Immature natural killer cell (primary cell): Measurements from ENCODE around the gene LFNG. TPM values are rescaled to one million over a fixed set of nuclear protein-coding genes. Genes with fewer than 3 reads are reported as not detected.
"Not testable (repeated sequence)": the region's sequence is repeated elsewhere in the genome, so short reads cannot be mapped to it uniquely, and the experiment has no call there.

ENCODE experiments used
- DNase-seq, 3 donors: peaks; one replicate each; pipeline ENCODE4 v3.0.0; 2022; ENCODE audit warnings: mixed read lengths in 1 of 3
- H3K27ac Mint-ChIP-seq, 6 donors: one replicate each; pipeline ENCODE4 v1.8.0; 2020; ENCODE audit warnings: mixed read lengths in 6 of 6, mild to moderate bottlenecking in 5 of 6, inconsistent platforms in 4 of 6, moderate library complexity in 3 of 6
- H3K27me3 Mint-ChIP-seq, 3 donors: one replicate each; pipeline ENCODE4 v1.8.0; 2020 to 2021; ENCODE audit warnings: low read depth in 3 of 3, mild to moderate bottlenecking in 3 of 3, mixed read lengths in 3 of 3, moderate library complexity in 3 of 3, inconsistent platforms in 1 of 3
- H3K36me3 Mint-ChIP-seq, 3 donors: one replicate each; pipeline ENCODE4 v1.8.0; 2020; ENCODE audit warnings: mixed read lengths in 3 of 3, inconsistent platforms in 2 of 3, mild to moderate bottlenecking in 2 of 3
- H3K4me1 Mint-ChIP-seq, 2 donors: one replicate each; pipeline ENCODE4 v1.8.0; 2020; ENCODE audit warnings: inconsistent platforms in 2 of 2, mild to moderate bottlenecking in 2 of 2, mixed read lengths in 2 of 2, moderate library complexity in 1 of 2
- H3K4me3 Mint-ChIP-seq, 5 donors: one replicate each; pipeline ENCODE4 v1.8.0; 2020; ENCODE audit warnings: mild to moderate bottlenecking in 5 of 5, mixed read lengths in 5 of 5, inconsistent platforms in 3 of 5, moderate library complexity in 3 of 5
- H3K9me3 Mint-ChIP-seq, 6 donors: one replicate each; pipeline ENCODE4 v1.8.0; 2020; ENCODE audit warnings: mild to moderate bottlenecking in 6 of 6, mixed read lengths in 6 of 6, inconsistent platforms in 4 of 6, moderate library complexity in 3 of 6
- polyA plus RNA-seq, 3 donors: library from polyadenylated mRNA; unstranded; fragments of 300-500 nt; fragmentation: Illumina TruSeq; gene quantifications; one replicate each; pipeline ENCODE4 v1.2.3, GENCODE V29; 2021

Gene LFNG
- polyA plus RNA-seq, 3 donors from 2014 or later: 2.2 to 2.6 (median 2.3) TPM

- no peak for DNase-seq
- Mint-ChIP-seq H3K9me3 (no peaks in the 10 kb centered on the region), H3K36me3 (peaks cover 0 to 14% (median 9%) of the 10 kb centered on the region in 3 donors), H3K27me3 (peaks cover 5 to 16% (median 12%) of the 10 kb centered on the region in 3 donors), H3K27ac (peak overlapping the region; percentile 66 to 89 (median 78)), H3K4me3 (peak overlapping the region; percentile 82 to 89 (median 84)), H3K4me1 (peaks cover 32 to 41% of the 10 kb centered on the region in 2 donors)
These were observed 34.4 kb downstream of the LFNG start for GRCh38 chr7:2553831-2554581.

- peaks cover 5 to 16% (median 12%) of the 10 kb centered on the region in 3 donors for H3K27me3 Mint-ChIP-seq
- DNase-seq: no peak
These were observed 35.1 kb downstream of the LFNG start for GRCh38 chr7:2554661-2555111.

GRCh38 chr7:2555121-2556052 lies 35.8 kb downstream of the LFNG start, which contains the start of gene BRAT1:
Gene BRAT1, minus strand, starts transcription at chr7:2555524. Its CDS starts 1,093 bp downstream, at chr7:2554431.
- Mint-ChIP-seq H3K4me3 (peak within 1 kb of the TSS; percentile 82 to 89 (median 84)), H3K27me3 (peaks cover 5 to 16% (median 12%) of the 10 kb centered on the region in 3 donors), H3K9me3 (no peaks in the 10 kb centered on the region), H3K4me1 (peaks cover 35 to 36% of the 10 kb centered on the region in 2 donors), H3K36me3 (peaks cover 0 to 7% (median 2%) of the 10 kb centered on the region in 3 donors), H3K27ac (peak within 1 kb of the TSS; percentile 66 to 89 (median 88))
- peak; percentile 91 to 94 (median 92) for DNase-seq

More at GRCh38 chr7:2554661-2555111, 35.1 kb downstream of the LFNG start:
- Mint-ChIP-seq H3K27ac (peak overlapping the region; percentile 66 to 89 (median 78)), H3K36me3 (peaks cover 0 to 7% (median 4%) of the 10 kb centered on the region in 3 donors), H3K4me1 (peaks cover 32 to 35% of the 10 kb centered on the region in 2 donors), H3K9me3 (no peaks in the 10 kb centered on the region), H3K4me3 (peak overlapping the region; percentile 82 to 89 (median 84))

- H3K36me3 Mint-ChIP-seq: no peaks in the 10 kb centered on the region
- peaks cover 26 to 28% of the 10 kb centered on the region in 2 donors for H3K4me1 Mint-ChIP-seq
- peak within 1 kb of the TSS; percentile 30 to 79 (median 54) for H3K27ac Mint-ChIP-seq
These were observed 39.2 kb downstream of the LFNG start, which contains the start of gene IQCE for GRCh38 chr7:2558629-2559282. Gene IQCE, plus strand, starts transcription at chr7:2558979. Its CDS starts 203 bp downstream, at chr7:2559182.

GRCh38 chr7:2559283-2559950 lies 39.8 kb downstream of the LFNG start:
- Mint-ChIP-seq H3K4me3 (peak overlapping the region; percentile 62 to 85 (median 74)), H3K9me3 (no peaks in the 10 kb centered on the region), H3K27ac (peak overlapping the region in 3 of 6 donors; percentile 30 to 58 (median 57)), H3K36me3 (no peaks in the 10 kb centered on the region), H3K27me3 (peaks cover 5 to 14% (median 12%) of the 10 kb centered on the region in 3 donors), H3K4me1 (peaks cover 20 to 22% of the 10 kb centered on the region in 2 donors)
- DNase-seq: no peak

More at GRCh38 chr7:2558629-2559282, 39.2 kb downstream of the LFNG start, which contains the start of gene IQCE:
- peak within 1 kb of the TSS; percentile 77 to 87 (median 80) for H3K4me3 Mint-ChIP-seq
- DNase-seq: peak; percentile 92 to 93 (median 93)
- no peaks in the 10 kb centered on the region for H3K9me3 Mint-ChIP-seq
- peaks cover 5 to 14% (median 12%) of the 10 kb centered on the region in 3 donors for H3K27me3 Mint-ChIP-seq

GRCh38 chr7:2563955-2564354 lies 44.4 kb downstream of the LFNG start:
- not testable (repeated sequence) for H3K27ac Mint-ChIP-seq, H3K4me3 Mint-ChIP-seq

GRCh38 chr7:2564970-2565540 lies 45.5 kb downstream of the LFNG start:
- no peaks in the 10 kb centered on the region for H3K9me3 Mint-ChIP-seq
- H3K27ac Mint-ChIP-seq: no peak overlapping the region
- no peak overlapping the region for H3K4me3 Mint-ChIP-seq
- H3K4me1 Mint-ChIP-seq: peaks cover 6% of the 10 kb centered on the region in 2 donors
- DNase-seq: no peak
- peaks cover 0 to 3% (median 0%) of the 10 kb centered on the region in 3 donors for H3K27me3 Mint-ChIP-seq
- peaks cover 0 to 5% (median 0%) of the 10 kb centered on the region in 3 donors for H3K36me3 Mint-ChIP-seq

More at GRCh38 chr7:2563955-2564354, 44.4 kb downstream of the LFNG start:
- not testable (repeated sequence) for H3K9me3 Mint-ChIP-seq, H3K36me3 Mint-ChIP-seq, DNase-seq, H3K27me3 Mint-ChIP-seq
- peaks cover 6 to 11% of the 10 kb centered on the region in 2 donors for H3K4me1 Mint-ChIP-seq

GRCh38 chr7:2566348-2566889 lies 46.8 kb downstream of the LFNG start:
- Mint-ChIP-seq H3K27ac (no peak overlapping the region), H3K4me1 (peaks cover 5 to 6% of the 10 kb centered on the region in 2 donors), H3K36me3 (peaks cover 0 to 8% (median under 1%) of the 10 kb centered on the region in 3 donors), H3K27me3 (peaks cover 0 to 3% (median 0%) of the 10 kb centered on the region in 3 donors), H3K4me3 (no peak overlapping the region), H3K9me3 (no peaks in the 10 kb centered on the region)
- no peak for DNase-seq

- Mint-ChIP-seq H3K27ac (no peak overlapping the region), H3K27me3 (peaks cover 0 to 3% (median 0%) of the 10 kb centered on the region in 3 donors), H3K9me3 (no peaks in the 10 kb centered on the region), H3K4me1 (peaks cover 1 to 5% of the 10 kb centered on the region in 2 donors), H3K4me3 (no peak overlapping the region), H3K36me3 (peaks cover 2 to 8% (median 7%) of the 10 kb centered on the region in 3 donors)
- DNase-seq: no peak
These were observed 47.5 kb downstream of the LFNG start for GRCh38 chr7:2566890-2567678.

GRCh38 chr7:2567679-2568278 lies 48.2 kb downstream of the LFNG start:
- DNase-seq: no peak
- H3K4me3 Mint-ChIP-seq: no peak overlapping the region
- H3K27ac Mint-ChIP-seq: no peak overlapping the region

More at GRCh38 chr7:2567679-2568278, 48.2 kb downstream of the LFNG start:
- peaks cover 0 to 3% (median 0%) of the 10 kb centered on the region in 3 donors for H3K27me3 Mint-ChIP-seq
- peaks cover 0 to 5% of the 10 kb centered on the region in 2 donors for H3K4me1 Mint-ChIP-seq
- H3K36me3 Mint-ChIP-seq: peaks cover 3 to 8% (median 7%) of the 10 kb centered on the region in 3 donors
- H3K9me3 Mint-ChIP-seq: no peaks in the 10 kb centered on the region
